Activated naive CD4-positive, alpha-beta T cell treated with anti-CD3 and anti-CD28 coated beads, Interleukin-2, amount 10 ng/mL, durations not matched to agents 7 days and 5 days (primary cell): ENCODE results near the gene TMEM127.

ENCODE experiments used
- CTCF ChIA-PET: fragments of 350-600 bp; sonication (Branson Sonifier 250); formaldehyde crosslinking; loops from one replicate; lab custom pipeline; 2021; ENCODE audit warnings: antibody characterized with exemption; lab: Charles Lee
- DNase-seq: peaks from one replicate; pipeline ENCODE4 v3.0.0-alpha.2; 2020
- H3K27ac Mint-ChIP-seq: one replicate; pipeline ENCODE4 v1.8.0; 2021; ENCODE audit warnings: mild to moderate bottlenecking, moderate library complexity, mixed read lengths
- H3K27me3 Mint-ChIP-seq: one replicate; pipeline ENCODE4 v1.8.0; 2021; ENCODE audit warnings: mild to moderate bottlenecking, mixed read lengths
- H3K36me3 Mint-ChIP-seq: one replicate; pipeline ENCODE4 v1.8.0; 2021; ENCODE audit warnings: mixed read lengths
- H3K4me1 Mint-ChIP-seq: one replicate; pipeline ENCODE4 v1.8.0; 2021; ENCODE audit warnings: mixed read lengths
- H3K4me3 Mint-ChIP-seq: one replicate; pipeline ENCODE4 v1.8.0; 2021; ENCODE audit warnings: mild to moderate bottlenecking, moderate library complexity, mixed read lengths
- H3K9me3 Mint-ChIP-seq: one replicate; pipeline ENCODE4 v1.8.0; 2021; ENCODE audit warnings: mixed read lengths

Gene TMEM127

DNA sequence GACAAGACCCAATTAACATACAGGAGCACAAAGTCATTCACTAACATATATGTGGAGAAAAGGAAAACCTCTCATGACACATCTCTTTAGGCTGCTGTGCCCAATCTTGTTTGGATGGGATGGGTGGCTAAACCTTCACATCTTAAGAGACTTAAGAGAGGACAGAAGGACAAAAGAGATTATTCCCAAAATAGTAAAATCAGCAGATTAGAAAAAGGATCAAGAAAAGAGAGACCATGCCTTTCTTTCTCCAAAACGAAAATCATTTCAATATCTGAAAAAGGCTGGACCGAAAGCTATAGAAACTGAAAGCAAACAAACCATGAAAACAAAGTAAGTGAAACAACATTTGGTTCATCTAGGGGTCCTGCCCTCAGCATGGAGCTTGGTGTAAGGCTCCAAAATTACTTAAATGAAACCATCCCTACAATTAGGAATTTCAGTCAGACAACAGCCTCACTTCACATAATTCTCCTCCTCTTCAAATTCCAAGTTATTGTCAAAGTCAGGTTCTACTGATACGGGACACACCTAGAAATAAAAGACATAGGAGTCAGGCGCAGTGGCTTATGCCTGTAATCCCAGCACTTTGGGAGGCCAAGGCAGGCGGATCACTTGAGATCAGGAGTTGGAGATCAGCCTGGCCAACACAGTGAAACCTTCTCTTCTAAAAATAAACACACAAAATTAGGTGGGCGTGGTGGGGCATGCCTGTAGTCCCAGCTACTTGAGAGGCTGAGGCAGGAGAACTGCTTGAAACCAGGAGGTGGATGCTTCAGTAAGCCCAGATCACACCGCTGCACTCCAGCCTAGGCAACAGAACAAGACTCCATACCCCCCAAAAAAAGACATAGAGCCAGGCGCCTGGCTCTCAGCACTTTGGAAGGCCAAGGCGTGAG is 62.4 kb downstream of the TMEM127 start:
- Mint-ChIP-seq H3K9me3 (no peaks in the 10 kb centered on the region), H3K4me1 (peaks cover 64% of the 10 kb centered on the region), H3K4me3 (peak overlapping the region; percentile 67), H3K27ac (peak overlapping the region; percentile 85), H3K27me3 (no peaks in the 10 kb centered on the region), H3K36me3 (peaks cover 30% of the 10 kb centered on the region)
- DNase-seq, result no peak
- CTCF ChIA-PET, result interaction anchor here (0.7 to 2.2 kb wide), 6 partner anchors 23 to 211 kb away, joined by 3 to 8 read pairs (median 4); partner anchors contain the start of gene ASTL

DNA sequence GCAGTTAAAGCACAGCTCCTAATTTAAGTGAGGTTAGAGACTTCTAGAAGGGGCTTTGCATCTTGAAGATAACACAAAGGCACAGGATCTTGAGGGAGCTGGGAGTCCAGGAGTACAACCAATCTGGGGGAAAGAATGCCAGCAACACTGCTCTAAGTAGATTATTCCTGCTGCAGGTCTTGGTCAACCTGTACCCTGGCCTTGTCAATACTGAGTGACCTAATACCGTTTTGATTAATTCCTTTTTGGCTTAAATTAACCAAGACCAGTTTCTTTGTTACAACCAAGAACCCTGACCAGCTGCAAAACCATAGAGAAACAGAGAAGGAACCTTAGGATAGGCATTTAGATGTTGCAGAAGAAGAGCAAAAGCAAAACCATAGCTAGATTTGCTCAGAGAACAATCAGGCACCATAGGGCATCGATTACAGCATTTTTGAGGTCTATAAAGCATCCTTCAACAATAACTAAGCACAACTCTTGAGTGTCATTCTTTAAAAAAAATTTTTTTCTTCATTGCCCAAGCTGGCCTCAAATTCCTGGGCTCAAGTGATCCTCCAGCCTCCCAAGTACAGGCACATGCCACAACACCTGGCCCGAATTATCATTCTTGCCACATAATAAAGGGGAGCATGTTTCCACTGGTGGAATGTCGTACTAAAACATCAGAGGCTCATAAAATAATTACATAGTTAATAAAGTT is 63.5 kb downstream of the TMEM127 start:
- no peaks in the 10 kb centered on the region for H3K27me3 Mint-ChIP-seq
- DNase-seq, result no peak
- no peak overlapping the region for H3K4me3 Mint-ChIP-seq
- CTCF ChIA-PET, result interaction anchor here (0.8 to 2.2 kb wide), 4 partner anchors 22 to 210 kb away, joined by 3 to 8 read pairs (median 5); no protein-coding TSS in a partner anchor
- H3K36me3 Mint-ChIP-seq, result peaks cover 25% of the 10 kb centered on the region
- peak overlapping the region; percentile 45 for H3K27ac Mint-ChIP-seq
- H3K9me3 Mint-ChIP-seq, result no peaks in the 10 kb centered on the region
- H3K4me1 Mint-ChIP-seq, result peaks cover 64% of the 10 kb centered on the region

DNA sequence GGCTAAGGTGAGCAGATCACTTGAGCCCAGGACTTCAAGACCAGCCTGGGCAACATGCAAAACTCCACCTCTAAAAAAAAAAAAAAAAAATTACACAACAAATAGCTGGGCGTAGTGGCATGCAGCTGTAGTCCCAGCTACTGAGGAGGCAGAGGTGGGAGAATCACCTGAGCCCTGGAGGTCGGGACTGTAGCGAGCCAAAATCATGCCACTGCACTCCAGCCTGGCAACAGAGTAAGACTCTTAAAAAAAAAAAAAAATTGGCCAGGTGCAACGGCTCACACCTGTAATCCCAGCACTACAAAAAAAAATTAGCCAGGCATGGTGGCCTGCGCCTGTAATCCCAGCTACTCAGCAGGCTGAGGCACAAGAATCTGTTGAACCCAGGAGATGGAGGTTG is 64.5 kb downstream of the TMEM127 start:
- Mint-ChIP-seq H3K4me3 (no peak overlapping the region), H3K9me3 (no peaks in the 10 kb centered on the region), H3K4me1 (peaks cover 58% of the 10 kb centered on the region), H3K36me3 (peaks cover 19% of the 10 kb centered on the region), H3K27me3 (no peaks in the 10 kb centered on the region), H3K27ac (no peak overlapping the region)
- CTCF ChIA-PET, result interaction anchor here (0.8 to 2.0 kb wide), 4 partner anchors 25 to 209 kb away, joined by 3 to 8 read pairs (median 3); no protein-coding TSS in a partner anchor
- no peak for DNase-seq

DNA sequence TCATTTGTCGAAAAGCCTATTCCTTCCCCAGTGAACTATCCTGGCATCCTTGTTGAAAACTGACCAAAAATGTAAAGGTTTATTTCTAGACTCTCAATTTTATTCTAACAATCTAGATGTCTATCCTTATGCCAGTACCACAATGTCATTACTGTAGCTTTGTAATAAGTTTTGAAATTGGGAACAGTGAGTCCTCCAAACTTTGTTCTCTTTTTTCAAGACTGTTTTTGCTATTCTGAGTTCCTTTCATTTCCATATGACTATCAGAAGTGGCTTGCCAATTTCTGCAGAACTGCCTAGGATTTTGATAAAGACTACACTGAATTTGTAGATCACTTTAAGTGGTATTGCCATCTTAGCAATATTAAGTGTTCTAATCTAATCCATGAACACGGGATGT is 66.9 kb downstream of the TMEM127 start:
- Mint-ChIP-seq H3K4me3 (no peak overlapping the region), H3K36me3 (peaks cover 19% of the 10 kb centered on the region), H3K27me3 (no peaks in the 10 kb centered on the region), H3K27ac (no peak overlapping the region), H3K4me1 (peaks cover 34% of the 10 kb centered on the region), H3K9me3 (no peaks in the 10 kb centered on the region)
- CTCF ChIA-PET, result interaction anchor here (0.6 to 1.5 kb wide), 3 partner anchors 10 to 206 kb away, joined by 3 read pairs; no protein-coding TSS in a partner anchor
- no peak for DNase-seq
